HepG2 (cell line): Measurements from ENCODE around the gene NLRP5. TPM values are rescaled to one million over a fixed set of nuclear protein-coding genes. Genes with fewer than 3 reads are reported as not detected.
"Not testable (repeated sequence)": the region's sequence is repeated elsewhere in the genome, so short reads cannot be mapped to it uniquely, and the experiment has no call there.

Source experiments
- ATAC-seq: fragments of 200-7000 bp; cut with Tn5 transposase; 3 replicates; pipeline ENCODE4 v1.9.1; 2020; ENCODE audit warnings: mild to moderate bottlenecking, moderate library complexity
- BruUV-seq: library from RNA; stranded (reverse); fragments of 400-500 nt; replicated peaks from 2 replicates; lab custom pipeline; 2021; lab: Mats Ljungman, UMichigan
- CTCF ChIA-PET: fragments of 300-600 bp; formaldehyde crosslinking; extraction: SDS; loops from one replicate; lab custom pipeline; 2021; ENCODE audit warnings: low total read pairs, inconsistent platforms, low intra/inter-chr PET ratio; lab: Yijun Ruan, JAX
- POLR2A ChIA-PET: fragments of 350-600 bp; sonication (Branson Sonifier 250); formaldehyde crosslinking; loops from one replicate; lab custom pipeline; 2020; ENCODE audit warnings: antibody characterized with exemption, inconsistent platforms; lab: Yijun Ruan, JAX
- DNase-seq: peaks from one replicate; pipeline ENCODE4 v3.0.0-alpha.2; 2015; ENCODE audit warnings: low spot score
- FAIRE-seq: peaks from 3 replicates; lab custom pipeline; 2011; peaks lifted over from hg19 to GRCh38; lab: Jason Lieb, UNC
- H2AFZ ChIP-seq: one replicate; pipeline ENCODE4 v1.6.1; 2011; ENCODE audit warnings: low read length, inconsistent platforms
- H3K27ac ChIP-seq: fragments of 300-600 bp; 3 replicates; pipeline ENCODE4 v1.8.0; 2011; ENCODE audit warnings: mixed run types, mild to moderate bottlenecking, mixed read lengths, low read length, inconsistent platforms; ENCODE audit not compliant: insufficient read depth; ENCODE audit errors: extremely low read length
- H3K27me3 ChIP-seq, 2 experiments: fragments of 200-600 bp in 1 of 2; 2 replicates in 1 of 2; 3 replicates in 1 of 2; pipeline versions ENCODE4 v1.6.0 to v1.8.0; 2011; ENCODE audit warnings: low read length in 2 of 2, mild to moderate bottlenecking in 2 of 2, moderate library complexity in 2 of 2, inconsistent platforms in 1 of 2; ENCODE audit not compliant: insufficient read depth in 2 of 2, control insufficient read depth in 1 of 2
- H3K36me3 ChIP-seq, 2 experiments: fragments of 200-600 bp in 1 of 2; replicated peaks in 1 of 2; 2 replicates in 1 of 2; 3 replicates in 1 of 2; pipeline versions ENCODE4 v1.5.1 to v1.8.0; 2011; ENCODE audit warnings: low read length in 2 of 2, inconsistent platforms in 1 of 2; ENCODE audit not compliant: insufficient read depth in 2 of 2, control insufficient read depth in 1 of 2
- H3K4me1 ChIP-seq: 2 replicates; pipeline ENCODE4 v1.5.1; 2012; ENCODE audit warnings: low read length, inconsistent platforms; ENCODE audit not compliant: insufficient read depth
- H3K4me2 ChIP-seq: 2 replicates; pipeline ENCODE4 v1.6.0; 2011; ENCODE audit warnings: low read depth, low read length, inconsistent platforms
- H3K4me3 ChIP-seq, 3 experiments: fragments of 200-600 bp in 1 of 3; sonication (generic), shearing (Covaris generic) in 1 of 3; replicated peaks in 1 of 3; 2 replicates each; pipeline ENCODE4 v1.5.1; 2011 to 2016; ENCODE audit warnings: low read length in 3 of 3, inconsistent platforms in 2 of 3, low read depth in 2 of 3, mild to moderate bottlenecking in 2 of 3, control low read depth in 1 of 3, mixed read lengths in 1 of 3; ENCODE audit not compliant: insufficient read depth in 1 of 3
- H3K79me2 ChIP-seq: one replicate; pipeline ENCODE4 v1.6.1; 2011; ENCODE audit warnings: low read length, inconsistent platforms; ENCODE audit not compliant: insufficient read depth
- H3K9ac ChIP-seq: 2 replicates; pipeline ENCODE4 v1.6.0; 2011; ENCODE audit warnings: mild to moderate bottlenecking, low read depth, low read length, inconsistent platforms; ENCODE audit not compliant: insufficient read depth
- H3K9me3 ChIP-seq: 2 replicates; pipeline ENCODE4 v1.5.1; 2012; ENCODE audit warnings: mild to moderate bottlenecking, low read length
- H4K20me1 ChIP-seq: 2 replicates; pipeline ENCODE4 v1.6.0; 2011; ENCODE audit warnings: inconsistent platforms, mild to moderate bottlenecking, low read length, moderate library complexity; ENCODE audit not compliant: insufficient read depth
- MIER2 ChIP-seq: IDR thresholded peaks from 2 replicates; pipeline ENCODE4 v1.6.1; 2016; ENCODE audit warnings: missing biosample characterization, missing genetic modification reagents
- WGBS: methylation state at CpG from one replicate; pipeline ENCODE4 v1.1.6; 2017; ENCODE audit warnings: low lambda C conversion rate; 5-methylcytosine and 5-hydroxymethylcytosine counted together
- in situ Hi-C: cut with HindIII; loops from 2 replicates; pipeline ENCODE4 v1.10.0; 2017; ENCODE audit warnings: low pct_unique_long_range_greater_than_20kb; ENCODE audit not compliant: extremely low pct_ligation_motif_present
- intact Hi-C: fragments of 100-400 bp; cut with micrococcal nuclease; formaldehyde crosslinking; loops from one replicate; pipeline ENCODE4 v1.10.0; 2022; ENCODE audit not compliant: unreplicated experiment
- polyA plus RNA-seq, 8 experiments: library from polyadenylated mRNA; depleted of rRNA in 3 of 8; stranded (reverse) in 7 of 8; unstranded in 1 of 8; fragments of >200 nt; fragmentation: Illumina TruSeq in 4 of 8; extraction: Trizol in 4 of 8; gene quantifications; 2 replicates each; pipeline versions ENCODE4 v1.2.1 to v1.2.3, GENCODE V29; 2011 to 2016; ENCODE audit warnings: low read depth in 4 of 8, missing spikeins in 1 of 8, mixed read lengths in 1 of 8; ENCODE audit not compliant: insufficient read depth in 1 of 8
- total RNA-seq, 5 experiments: library from RNA; depleted of rRNA; stranded (reverse); fragments of >200 nt; fragmentation: Illumina TruSeq; extraction: Trizol; gene quantifications; 2 replicates each; pipeline ENCODE4 v1.2.3, GENCODE V29; 2016; ENCODE audit warnings: low read depth in 1 of 5
- TF ChIP-seq, protein P1 (sequence below), 2 experiments: IDR thresholded peaks; 2 replicates each; pipeline ENCODE4 v1.6.1; 2011 to 2012; ENCODE audit warnings: low read length in 2 of 2, borderline replicate concordance in 1 of 2, low read depth in 1 of 2, mild to moderate bottlenecking in 1 of 2, moderate library complexity in 1 of 2

Gene NLRP5
- total and polyA plus RNA-seq, 2 of the 13 experiments (the other 11 are each of a cell fraction or from before 2014, with no cell fraction given), result not detected

DNA sequence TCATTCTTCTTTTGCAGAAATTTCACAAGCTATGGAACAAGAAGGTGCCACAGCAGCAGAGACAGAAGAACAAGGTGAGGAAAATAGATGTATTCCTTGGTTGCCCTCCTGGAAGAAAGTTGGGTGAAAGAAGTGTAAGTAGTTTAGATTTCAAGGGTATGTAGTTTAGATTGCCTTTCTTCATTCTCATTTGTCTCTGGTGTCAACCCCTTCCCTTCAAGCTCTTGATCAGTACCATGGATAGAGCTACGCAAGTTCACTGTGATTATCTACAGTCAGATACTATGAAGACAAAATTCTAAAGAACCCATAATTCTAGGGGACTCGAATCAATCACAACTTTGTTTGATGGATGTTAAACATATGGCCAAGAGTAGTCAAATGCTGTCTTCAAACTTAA is 32.8 kb downstream of the NLRP5 start:
- H3K4me1 ChIP-seq, DNase-seq, H3K27ac ChIP-seq, BruUV-seq, H3K4me2 ChIP-seq, H4K20me1 ChIP-seq, CTCF ChIA-PET, H3K36me3 ChIP-seq, H3K79me2 ChIP-seq, POLR2A ChIA-PET, intact Hi-C loops, H3K4me3 ChIP-seq, H3K9me3 ChIP-seq, H3K9ac ChIP-seq, in situ Hi-C loops, ATAC-seq, H3K27me3 ChIP-seq, H2AFZ ChIP-seq: not testable (repeated sequence)
- peak; percentile 72 for FAIRE-seq
- WGBS, result 0% methylated on average over 2 of the region's 2 CpGs
- TF ChIP-seq MIER2 (CRISPR knock-in tag), result peak; percentile 81; the same call in 1 of the 2 replicates
- TF ChIP-seq, protein P1, sequence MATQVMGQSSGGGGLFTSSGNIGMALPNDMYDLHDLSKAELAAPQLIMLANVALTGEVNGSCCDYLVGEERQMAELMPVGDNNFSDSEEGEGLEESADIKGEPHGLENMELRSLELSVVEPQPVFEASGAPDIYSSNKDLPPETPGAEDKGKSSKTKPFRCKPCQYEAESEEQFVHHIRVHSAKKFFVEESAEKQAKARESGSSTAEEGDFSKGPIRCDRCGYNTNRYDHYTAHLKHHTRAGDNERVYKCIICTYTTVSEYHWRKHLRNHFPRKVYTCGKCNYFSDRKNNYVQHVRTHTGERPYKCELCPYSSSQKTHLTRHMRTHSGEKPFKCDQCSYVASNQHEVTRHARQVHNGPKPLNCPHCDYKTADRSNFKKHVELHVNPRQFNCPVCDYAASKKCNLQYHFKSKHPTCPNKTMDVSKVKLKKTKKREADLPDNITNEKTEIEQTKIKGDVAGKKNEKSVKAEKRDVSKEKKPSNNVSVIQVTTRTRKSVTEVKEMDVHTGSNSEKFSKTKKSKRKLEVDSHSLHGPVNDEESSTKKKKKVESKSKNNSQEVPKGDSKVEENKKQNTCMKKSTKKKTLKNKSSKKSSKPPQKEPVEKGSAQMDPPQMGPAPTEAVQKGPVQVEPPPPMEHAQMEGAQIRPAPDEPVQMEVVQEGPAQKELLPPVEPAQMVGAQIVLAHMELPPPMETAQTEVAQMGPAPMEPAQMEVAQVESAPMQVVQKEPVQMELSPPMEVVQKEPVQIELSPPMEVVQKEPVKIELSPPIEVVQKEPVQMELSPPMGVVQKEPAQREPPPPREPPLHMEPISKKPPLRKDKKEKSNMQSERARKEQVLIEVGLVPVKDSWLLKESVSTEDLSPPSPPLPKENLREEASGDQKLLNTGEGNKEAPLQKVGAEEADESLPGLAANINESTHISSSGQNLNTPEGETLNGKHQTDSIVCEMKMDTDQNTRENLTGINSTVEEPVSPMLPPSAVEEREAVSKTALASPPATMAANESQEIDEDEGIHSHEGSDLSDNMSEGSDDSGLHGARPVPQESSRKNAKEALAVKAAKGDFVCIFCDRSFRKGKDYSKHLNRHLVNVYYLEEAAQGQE (IDR thresholded peaks at IDR 0.05; ENCODE audit: borderline replicate concordance in 1 of 2, low read depth in 1 of 2, low read length in 2 of 2), result peak in 1 of 2 experiments; percentile 71; a peak in 2 of 4 replicates

- H2AFZ ChIP-seq, POLR2A ChIA-PET, BruUV-seq, CTCF ChIA-PET, FAIRE-seq, H3K27ac ChIP-seq, H3K9me3 ChIP-seq, in situ Hi-C loops, ATAC-seq, H3K4me3 ChIP-seq, DNase-seq, H3K4me1 ChIP-seq, H3K27me3 ChIP-seq, H3K4me2 ChIP-seq, H4K20me1 ChIP-seq, intact Hi-C loops, H3K9ac ChIP-seq, H3K36me3 ChIP-seq, H3K79me2 ChIP-seq: not testable (repeated sequence)
- TF ChIP-seq, protein P1 (IDR thresholded peaks at IDR 0.05; ENCODE audit: borderline replicate concordance in 1 of 2, low read depth in 1 of 2, low read length in 2 of 2), result peak in 1 of 2 experiments; percentile 63; a peak in 2 of 4 replicates
- TF ChIP-seq MIER2 (CRISPR knock-in tag), result peak; percentile 80
- 2% methylated on average over 6 of the region's 7 CpGs for WGBS
Observed at GRCh38 chr19:56020355-56020975, 33.9 kb downstream of the NLRP5 start.
